GM06990 (cell line): ENCODE results near the gene KANK4.

Experiments used
- DNase-seq: peaks from one replicate; pipeline ENCODE4 v3.0.0-alpha.2; 2011; ENCODE audit not compliant: insufficient read length; ENCODE audit errors: extremely low read depth
- H3K27me3 ChIP-seq: replicated peaks from 2 replicates; pipeline ENCODE4 v1.6.0; 2011; ENCODE audit warnings: low read length; ENCODE audit not compliant: control insufficient read depth, insufficient read depth
- H3K36me3 ChIP-seq: 2 replicates; pipeline ENCODE4 v1.5.1; 2011; ENCODE audit warnings: low read length; ENCODE audit not compliant: control insufficient read depth, insufficient read depth
- H3K4me3 ChIP-seq: replicated peaks from 2 replicates; pipeline ENCODE4 v1.5.1; 2011; ENCODE audit warnings: low read depth, mild to moderate bottlenecking, control low read depth, low read length
- TF ChIP-seq, protein P1 (sequence below): IDR thresholded peaks from 2 replicates; pipeline ENCODE4 v1.5.1; 2011; ENCODE audit warnings: low read length, control low read depth, mild to moderate bottlenecking, inconsistent platforms; ENCODE audit not compliant: insufficient read depth, poor library complexity, severe bottlenecking

The KANK4 gene

DNA sequence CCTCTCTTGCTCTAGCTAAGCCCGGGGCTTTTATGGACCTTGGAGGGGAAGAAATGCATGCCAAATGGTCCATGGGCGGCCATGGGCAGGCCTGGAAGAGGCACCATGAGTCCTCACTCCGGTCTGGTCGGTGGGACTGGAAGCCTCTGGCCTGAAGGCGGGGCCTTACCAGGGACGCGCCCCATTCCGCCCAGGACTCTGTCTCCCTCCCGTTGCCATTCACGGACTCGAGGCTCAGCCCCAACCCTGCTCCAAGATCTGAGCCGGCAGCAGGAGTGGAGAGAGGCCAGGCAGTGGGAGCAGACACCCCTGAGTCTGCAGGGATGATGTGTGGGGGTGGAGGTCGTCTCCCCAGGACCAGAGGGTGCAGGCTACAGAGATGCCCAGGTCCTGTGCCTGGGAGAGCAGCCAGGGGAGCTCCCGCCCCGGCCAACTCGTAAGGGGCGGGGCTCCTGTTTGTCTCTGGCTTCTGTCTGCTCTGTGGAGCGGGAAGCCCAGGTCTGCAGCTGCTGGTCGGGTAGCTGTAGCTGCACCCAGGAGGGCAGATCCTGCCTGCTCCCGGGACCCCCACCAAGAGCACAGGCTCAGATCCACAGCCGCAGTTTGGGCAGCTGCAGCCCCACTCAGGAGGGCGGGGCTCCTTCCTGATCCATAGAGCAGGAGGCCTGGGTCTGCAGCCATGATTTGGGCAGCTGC lies 8.3 kb upstream of the KANK4 start:
- H3K27me3 ChIP-seq = no peaks in the 10 kb centered on the region
- no peaks in the 10 kb centered on the region for H3K36me3 ChIP-seq
- DNase-seq = no peak
- H3K4me3 ChIP-seq = no peak overlapping the region
- TF ChIP-seq, protein P1, sequence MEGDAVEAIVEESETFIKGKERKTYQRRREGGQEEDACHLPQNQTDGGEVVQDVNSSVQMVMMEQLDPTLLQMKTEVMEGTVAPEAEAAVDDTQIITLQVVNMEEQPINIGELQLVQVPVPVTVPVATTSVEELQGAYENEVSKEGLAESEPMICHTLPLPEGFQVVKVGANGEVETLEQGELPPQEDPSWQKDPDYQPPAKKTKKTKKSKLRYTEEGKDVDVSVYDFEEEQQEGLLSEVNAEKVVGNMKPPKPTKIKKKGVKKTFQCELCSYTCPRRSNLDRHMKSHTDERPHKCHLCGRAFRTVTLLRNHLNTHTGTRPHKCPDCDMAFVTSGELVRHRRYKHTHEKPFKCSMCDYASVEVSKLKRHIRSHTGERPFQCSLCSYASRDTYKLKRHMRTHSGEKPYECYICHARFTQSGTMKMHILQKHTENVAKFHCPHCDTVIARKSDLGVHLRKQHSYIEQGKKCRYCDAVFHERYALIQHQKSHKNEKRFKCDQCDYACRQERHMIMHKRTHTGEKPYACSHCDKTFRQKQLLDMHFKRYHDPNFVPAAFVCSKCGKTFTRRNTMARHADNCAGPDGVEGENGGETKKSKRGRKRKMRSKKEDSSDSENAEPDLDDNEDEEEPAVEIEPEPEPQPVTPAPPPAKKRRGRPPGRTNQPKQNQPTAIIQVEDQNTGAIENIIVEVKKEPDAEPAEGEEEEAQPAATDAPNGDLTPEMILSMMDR = no peak

- Histone ChIP-seq H3K36me3 (no peaks in the 10 kb centered on the region), H3K27me3 (no peaks in the 10 kb centered on the region; the same call in 1 of the 2 replicates), H3K4me3 (no peak overlapping the region)
- TF ChIP-seq, protein P1 = no peak
- DNase-seq = no peak
These were observed 6.4 kb upstream of the KANK4 start for GRCh38 chr1:62325681-62326080.

DNA sequence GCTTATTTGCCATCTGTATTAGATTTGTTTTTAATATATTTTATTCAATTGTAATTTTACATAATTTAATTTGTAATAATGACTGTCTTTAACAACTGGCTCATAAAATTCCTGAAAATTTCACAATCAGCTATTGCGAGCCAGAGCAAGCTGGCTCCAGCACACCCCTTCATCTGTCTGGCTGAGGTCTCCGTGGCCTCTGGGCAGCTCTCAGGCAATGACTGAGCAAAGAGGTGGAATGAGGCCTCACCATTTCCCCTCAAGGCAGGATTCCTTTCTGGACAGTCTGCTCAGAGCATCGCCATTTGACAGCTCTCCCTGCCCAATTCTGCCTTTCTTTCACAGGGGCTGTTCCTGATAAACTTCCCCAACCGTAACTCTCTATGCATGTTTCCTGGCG lies 5.8 kb upstream of the KANK4 start:
- H3K27me3 ChIP-seq = no peaks in the 10 kb centered on the region; the same call in 1 of the 2 replicates
- H3K36me3 ChIP-seq = no peaks in the 10 kb centered on the region
- TF ChIP-seq, protein P1 = no peak
- DNase-seq = no peak
- H3K4me3 ChIP-seq = no peak overlapping the region

- no peaks in the 10 kb centered on the region; the same call in 1 of the 2 replicates for H3K27me3 ChIP-seq
- H3K36me3 ChIP-seq = no peaks in the 10 kb centered on the region
- TF ChIP-seq, protein P1 = no peak
- no peak for DNase-seq
- no peak overlapping the region for H3K4me3 ChIP-seq
These were observed 2.2 kb upstream of the KANK4 start for GRCh38 chr1:62321446-62321845.

DNA sequence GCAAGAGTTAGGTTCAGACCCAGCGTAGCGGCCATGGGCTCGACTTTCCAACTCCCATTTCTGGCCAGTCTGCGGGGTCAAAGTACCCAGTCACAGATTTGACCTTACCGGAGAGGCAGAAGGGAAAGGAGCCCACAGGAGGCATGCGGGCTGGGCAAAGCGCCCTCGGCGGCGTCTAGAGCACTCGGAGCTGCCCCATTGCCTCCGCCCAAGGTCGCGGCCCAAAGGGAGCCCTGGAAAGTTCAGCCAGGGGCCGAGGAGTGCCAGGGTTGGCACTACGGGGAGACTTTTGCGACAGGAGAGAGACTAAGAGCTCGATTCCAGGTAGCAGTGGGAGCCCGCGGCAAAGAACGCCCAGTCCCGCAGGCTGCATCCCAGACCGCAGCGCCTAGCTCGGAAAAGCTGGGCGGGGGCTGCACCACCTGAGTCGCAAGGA lies 896 bp downstream of the KANK4 start:
- TF ChIP-seq, protein P1 = no peak
- no peaks in the 10 kb centered on the region; the same call in 1 of the 2 replicates for H3K27me3 ChIP-seq
- no peaks in the 10 kb centered on the region for H3K36me3 ChIP-seq
- H3K4me3 ChIP-seq = no peak overlapping the region
- no peak for DNase-seq
